GM19035 (cell line): Measurements from ENCODE around the gene MYH3.
"Not testable (repeated sequence)": the region's sequence is repeated elsewhere in the genome, so short reads cannot be mapped to it uniquely, and the experiment has no call there.

ENCODE experiments used
- ATAC-seq: cut with Tn5 transposase; IDR thresholded peaks from one replicate; pipeline ENCODE4 v1.9.1; 2021; ENCODE audit not compliant: unreplicated experiment

MYH3 gene

GRCh38 chr17:10657148-10657547 is at the start of gene MYH3:
Gene MYH3, minus strand, starts transcription at chr17:10657309. Its CDS starts 2,245 bp downstream, at chr17:10655064.
- ATAC-seq, result no peak

- ATAC-seq, result no peak
These were observed 48.6 kb upstream of the MYH3 start for GRCh38 chr17:10705727-10706126.

- ATAC-seq, result no peak
These were observed 45.5 kb upstream of the MYH3 start for GRCh38 chr17:10702574-10702973.

GRCh38 chr17:10699856-10700255 is 42.7 kb upstream of the MYH3 start:
- ATAC-seq, result no peak

- ATAC-seq, result no peak
These were observed 41.1 kb upstream of the MYH3 start for GRCh38 chr17:10698096-10698818.

- ATAC-seq, result peak; percentile 94
These were observed 40.3 kb upstream of the MYH3 start, which contains the start of the genes ADPRM and SCO1 for GRCh38 chr17:10697092-10698081. Gene ADPRM, plus strand, starts transcription at chr17:10697594. Its CDS starts 7,333 bp downstream, at chr17:10704927. Gene SCO1, minus strand, starts transcription at chr17:10697533. Its CDS starts 26 bp downstream, at chr17:10697507.

GRCh38 chr17:10695875-10696407 is 38.8 kb upstream of the MYH3 start:
- ATAC-seq, result not testable (repeated sequence)

- ATAC-seq, result no peak
These were observed 30.4 kb upstream of the MYH3 start for GRCh38 chr17:10687499-10687898.

- no peak for ATAC-seq
These were observed 26.7 kb upstream of the MYH3 start for GRCh38 chr17:10683853-10684252.

GRCh38 chr17:10681866-10682446 is 24.8 kb upstream of the MYH3 start:
- no peak for ATAC-seq

- ATAC-seq, result no peak
These were observed 17.6 kb upstream of the MYH3 start for GRCh38 chr17:10674704-10675103.

- no peak for ATAC-seq
These were observed 16.2 kb upstream of the MYH3 start for GRCh38 chr17:10673312-10673711.

- no peak for ATAC-seq
These were observed 11.7 kb upstream of the MYH3 start for GRCh38 chr17:10668775-10669174.

GRCh38 chr17:10666906-10667305 is 9.8 kb upstream of the MYH3 start:
- no peak for ATAC-seq

- no peak for ATAC-seq
These were observed 7.5 kb upstream of the MYH3 start for GRCh38 chr17:10664571-10664970.

GRCh38 chr17:10663231-10663630 is 6.1 kb upstream of the MYH3 start:
- no peak for ATAC-seq

GRCh38 chr17:10661437-10661836 is 4.3 kb upstream of the MYH3 start:
- ATAC-seq, result no peak

GRCh38 chr17:10657879-10658278 is 770 bp upstream of the MYH3 start:
- ATAC-seq, result no peak

GRCh38 chr17:10653987-10654386 is 3.1 kb downstream of the MYH3 start:
- no peak for ATAC-seq

- no peak for ATAC-seq
These were observed 4.0 kb downstream of the MYH3 start for GRCh38 chr17:10652984-10653659.
